GM08714 (cell line): ENCODE results near the gene TPD52L1.
"Not testable (repeated sequence)": the region's sequence is repeated elsewhere in the genome, so short reads cannot be mapped to it uniquely, and the experiment has no call there.

ENCODE experiments used
- H3K4me3 ChIP-seq: fragments of 200-500 bp; sonication (Bioruptor generic); 2 replicates; pipeline ENCODE4 v1.5.1; 2014; ENCODE audit warnings: mild to moderate bottlenecking, low read length, inconsistent platforms
- ZNF274 ChIP-seq: IDR thresholded peaks from 2 replicates; pipeline ENCODE4 v1.6.1; 2012; ENCODE audit warnings: mild to moderate bottlenecking, low read depth, low read length

Gene TPD52L1

GRCh38 chr6:125156496-125156895, 2.9 kb downstream of the TPD52L1 start:
- no peak for TF ChIP-seq ZNF274
- no peak overlapping the region for H3K4me3 ChIP-seq

- TF ChIP-seq ZNF274 = no peak
- H3K4me3 ChIP-seq = no peak overlapping the region
Measured at GRCh38 chr6:125157280-125157679, 3.7 kb downstream of the TPD52L1 start.

- TF ChIP-seq ZNF274 = no peak
- H3K4me3 ChIP-seq = no peak overlapping the region
Measured at GRCh38 chr6:125157725-125158124, 4.2 kb downstream of the TPD52L1 start.

GRCh38 chr6:125163339-125163738, 9.8 kb downstream of the TPD52L1 start:
- not testable (repeated sequence) for H3K4me3 ChIP-seq

GRCh38 chr6:125163811-125164210, 10.2 kb downstream of the TPD52L1 start:
- TF ChIP-seq ZNF274 = no peak
- H3K4me3 ChIP-seq = no peak overlapping the region

- no peak for TF ChIP-seq ZNF274
- H3K4me3 ChIP-seq = no peak overlapping the region
Measured at GRCh38 chr6:125164696-125165095, 11.1 kb downstream of the TPD52L1 start.

GRCh38 chr6:125165256-125165655, 11.7 kb downstream of the TPD52L1 start:
- no peak overlapping the region for H3K4me3 ChIP-seq
- no peak for TF ChIP-seq ZNF274

- no peak overlapping the region for H3K4me3 ChIP-seq
- TF ChIP-seq ZNF274 = no peak
Measured at GRCh38 chr6:125165776-125166175, 12.2 kb downstream of the TPD52L1 start.

GRCh38 chr6:125166711-125167110, 13.1 kb downstream of the TPD52L1 start:
- no peak for TF ChIP-seq ZNF274
- H3K4me3 ChIP-seq = no peak overlapping the region

GRCh38 chr6:125167579-125167978, 14.0 kb downstream of the TPD52L1 start:
- no peak overlapping the region for H3K4me3 ChIP-seq
- TF ChIP-seq ZNF274 = no peak

GRCh38 chr6:125169058-125169457, 15.5 kb downstream of the TPD52L1 start:
- H3K4me3 ChIP-seq = no peak overlapping the region
- no peak for TF ChIP-seq ZNF274

GRCh38 chr6:125169522-125169921, 15.9 kb downstream of the TPD52L1 start:
- TF ChIP-seq ZNF274 = no peak
- no peak overlapping the region for H3K4me3 ChIP-seq

GRCh38 chr6:125170376-125170775, 16.8 kb downstream of the TPD52L1 start:
- TF ChIP-seq ZNF274 = no peak
- no peak overlapping the region for H3K4me3 ChIP-seq

- TF ChIP-seq ZNF274 = no peak
- no peak overlapping the region for H3K4me3 ChIP-seq
Measured at GRCh38 chr6:125173341-125174095, 19.9 kb downstream of the TPD52L1 start.

- TF ChIP-seq ZNF274 = no peak
- no peak overlapping the region for H3K4me3 ChIP-seq
Measured at GRCh38 chr6:125174626-125175025, 21.1 kb downstream of the TPD52L1 start.

- no peak overlapping the region for H3K4me3 ChIP-seq
- no peak for TF ChIP-seq ZNF274
Measured at GRCh38 chr6:125175466-125176048, 22.0 kb downstream of the TPD52L1 start.
